GM21447 (cell line): ENCODE results near the gene TTC21A.

Experiments used
- ATAC-seq: cut with Tn5 transposase; IDR thresholded peaks from one replicate; pipeline ENCODE4 v1.9.1; 2021; ENCODE audit not compliant: unreplicated experiment

The TTC21A gene

GRCh38 chr3:39098473-39099000 lies 8.9 kb upstream of the TTC21A start:
- ATAC-seq, result no peak

DNA sequence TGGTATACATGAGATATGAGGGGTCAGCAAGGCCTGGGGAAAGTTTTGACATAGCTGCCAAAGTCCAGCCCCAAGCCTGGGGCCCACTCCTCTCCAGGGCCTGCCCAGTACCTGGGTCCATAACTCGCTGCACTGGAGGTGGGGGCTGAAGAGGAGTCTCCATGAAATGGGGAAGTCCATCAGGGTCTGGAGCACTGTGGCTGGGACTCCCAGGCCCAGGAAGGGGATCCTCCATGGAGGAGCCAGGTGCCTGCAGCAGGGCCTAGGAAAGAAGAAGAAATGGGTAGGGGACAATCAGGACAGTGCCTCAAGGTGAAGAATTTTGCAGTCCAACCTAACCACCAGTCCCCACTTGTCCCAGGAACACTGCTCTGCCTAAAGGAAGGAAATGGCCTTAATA lies 8.2 kb upstream of the TTC21A start:
- no peak for ATAC-seq

DNA sequence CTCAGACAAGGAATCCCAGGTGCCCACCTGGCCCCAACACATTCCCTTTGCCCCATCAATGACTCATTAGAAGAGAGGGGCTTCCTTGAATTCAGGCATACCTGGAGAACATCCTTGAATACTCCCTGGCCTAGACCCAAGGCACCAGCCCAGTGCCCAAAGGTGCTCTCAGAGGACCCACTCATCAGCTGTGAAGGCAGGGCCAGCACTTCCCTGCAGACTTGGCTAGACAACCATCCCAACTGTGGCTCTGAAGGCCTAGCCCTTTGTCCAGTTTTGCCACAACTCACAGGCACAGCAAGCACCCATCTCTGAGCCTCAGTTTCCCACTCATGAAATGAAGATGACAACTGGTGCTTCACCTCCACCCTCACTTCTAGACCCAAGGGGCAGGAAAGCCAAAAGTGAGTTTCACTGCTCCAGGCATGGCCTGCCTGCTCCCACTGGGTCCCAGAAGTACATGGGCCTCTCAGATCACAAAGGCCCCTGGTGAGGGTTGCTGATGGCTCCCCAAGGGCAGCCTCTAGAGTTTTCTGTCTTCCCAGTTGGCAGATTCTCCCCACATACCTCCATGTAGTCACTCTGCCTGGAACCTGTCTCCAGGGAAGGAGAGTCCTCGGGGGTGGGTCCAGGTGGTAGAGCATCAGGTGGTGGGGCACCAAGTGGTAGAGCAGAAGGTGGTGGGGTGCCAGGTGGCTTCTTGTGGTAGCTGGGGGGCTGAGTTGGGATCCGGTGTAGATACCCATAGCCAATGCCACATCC lies 7.6 kb upstream of the TTC21A start:
- no peak for ATAC-seq

- ATAC-seq, result no peak
Observed at GRCh38 chr3:39100500-39100886, 7.0 kb upstream of the TTC21A start.

DNA sequence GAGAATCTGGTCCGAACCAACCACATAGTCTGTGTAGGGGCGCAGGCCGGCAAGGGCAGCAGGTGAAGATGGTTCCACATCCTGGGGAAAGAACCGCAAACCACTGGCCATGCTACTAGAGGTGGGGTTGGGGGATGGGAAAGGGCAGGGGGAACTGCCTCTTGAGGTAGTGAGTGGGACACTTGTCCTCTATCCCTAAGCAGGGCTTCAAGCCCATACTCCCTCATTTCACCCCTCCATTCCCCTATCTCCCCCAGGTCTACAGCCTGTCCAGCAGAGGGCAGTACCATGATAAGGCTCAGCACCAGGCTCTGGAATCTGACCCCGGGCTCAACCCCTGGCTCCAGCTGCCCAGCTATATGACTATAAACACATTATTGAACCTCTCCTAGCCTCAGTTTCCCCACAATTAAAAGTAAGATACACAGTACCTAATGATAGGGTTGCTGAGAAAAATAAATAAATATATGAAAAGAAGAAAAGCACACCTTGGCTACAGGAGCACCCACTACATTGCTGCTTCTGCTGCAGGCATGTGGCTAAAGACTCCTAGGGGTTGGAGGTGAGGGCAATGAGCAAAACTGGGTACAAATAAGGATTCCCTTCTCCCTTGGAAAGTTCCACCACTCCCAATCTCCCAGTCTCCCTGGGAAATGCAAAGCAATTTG lies 6.3 kb upstream of the TTC21A start:
- ATAC-seq, result no peak

GRCh38 chr3:39102504-39103323 lies 4.8 kb upstream of the TTC21A start:
- ATAC-seq, result no peak

- ATAC-seq, result no peak
Observed at GRCh38 chr3:39103324-39103693, 4.2 kb upstream of the TTC21A start.

DNA sequence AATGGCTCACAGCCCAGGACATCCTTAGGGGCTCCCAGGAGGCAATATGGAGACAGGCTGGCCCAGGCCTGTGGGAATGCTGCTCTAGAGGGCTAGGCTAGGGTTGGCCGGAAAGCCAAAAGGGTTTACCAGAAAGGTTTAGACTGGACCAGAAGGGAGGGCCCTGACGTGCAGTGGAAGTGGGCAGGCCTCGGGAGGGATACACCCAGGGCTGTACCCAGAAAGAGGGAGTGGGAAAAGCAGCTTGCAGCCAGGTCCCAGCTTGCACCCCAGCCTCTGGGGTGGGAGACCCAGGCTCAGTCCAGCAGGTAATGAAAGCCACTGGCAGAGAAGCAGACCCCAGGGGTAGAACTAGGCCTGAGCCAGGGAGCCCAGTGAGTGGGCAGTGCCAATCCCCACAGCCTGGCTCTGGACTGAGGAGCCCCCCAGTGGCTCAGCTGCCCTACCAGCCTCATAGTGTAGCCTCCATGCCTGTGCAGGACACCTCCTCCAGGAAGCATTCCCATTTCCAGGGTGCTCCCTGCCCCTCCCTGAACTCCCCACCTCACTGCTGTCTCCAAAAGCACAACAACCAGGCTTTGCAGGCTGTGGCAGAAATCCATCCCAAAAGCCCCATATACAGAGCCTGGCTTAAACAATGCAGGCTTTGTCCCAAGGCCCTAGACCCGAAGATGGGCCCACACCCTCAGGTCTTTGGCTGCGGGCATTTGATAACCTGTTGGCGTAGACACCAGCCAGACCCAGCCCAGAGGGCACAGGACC lies 3.5 kb upstream of the TTC21A start:
- ATAC-seq, result no peak

- ATAC-seq, result no peak
Observed at GRCh38 chr3:39104961-39105686, 2.4 kb upstream of the TTC21A start.

GRCh38 chr3:39105687-39106063 lies 1.8 kb upstream of the TTC21A start:
- ATAC-seq, result no peak

DNA sequence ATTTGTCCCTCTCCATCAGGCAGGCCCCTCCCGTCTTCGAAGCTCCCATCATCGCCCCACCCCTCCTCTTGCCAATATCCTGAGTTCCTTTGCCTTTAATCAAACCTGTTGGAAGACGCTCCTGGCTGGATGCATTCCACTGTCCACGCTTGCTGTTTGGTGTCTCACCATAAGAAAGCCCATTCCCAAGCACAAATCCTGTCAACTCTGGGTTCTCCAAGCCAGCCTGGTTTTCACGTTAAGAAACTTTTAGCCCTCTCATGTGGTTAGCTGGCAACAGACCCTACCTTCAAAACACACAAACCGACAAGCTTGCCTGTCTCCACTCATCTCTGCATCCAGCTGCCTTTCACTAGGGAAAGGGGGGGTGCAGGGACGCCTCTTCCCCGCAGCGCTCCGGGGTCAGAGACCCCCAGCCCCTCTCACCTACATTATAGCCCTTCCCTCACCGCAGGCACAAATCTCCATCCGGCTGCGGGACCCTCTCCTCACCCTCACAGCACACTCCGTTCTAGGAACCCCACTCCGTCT lies 1.1 kb upstream of the TTC21A start:
- ATAC-seq, result no peak

DNA sequence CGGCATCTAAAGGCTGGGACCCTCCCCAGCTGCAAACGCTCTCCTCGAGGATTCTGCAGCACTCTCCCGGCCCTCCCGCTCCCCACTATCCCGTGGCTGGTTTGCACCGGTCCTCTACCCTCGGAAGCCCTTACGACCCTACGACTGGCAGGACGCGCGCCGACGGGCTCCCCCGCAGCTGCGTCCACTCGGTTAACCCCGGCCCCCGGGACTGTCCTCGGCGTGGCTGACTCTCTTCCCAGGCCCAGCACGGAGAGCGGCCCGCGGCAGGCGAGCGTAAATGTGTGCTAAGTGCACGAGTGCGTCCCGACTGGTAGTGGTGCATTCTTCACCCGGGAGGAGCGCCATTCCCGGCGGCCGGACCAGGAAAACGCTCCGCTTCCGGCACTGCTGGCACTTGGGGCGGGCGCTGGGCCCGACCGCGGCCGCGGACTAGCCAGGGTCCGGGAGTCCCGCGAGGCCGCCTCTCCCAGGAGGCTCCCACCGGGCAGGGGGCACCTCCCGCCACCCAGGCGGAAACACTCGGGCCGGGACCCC lies 561 bp upstream of the TTC21A start:
- peak; percentile 1 for ATAC-seq

DNA sequence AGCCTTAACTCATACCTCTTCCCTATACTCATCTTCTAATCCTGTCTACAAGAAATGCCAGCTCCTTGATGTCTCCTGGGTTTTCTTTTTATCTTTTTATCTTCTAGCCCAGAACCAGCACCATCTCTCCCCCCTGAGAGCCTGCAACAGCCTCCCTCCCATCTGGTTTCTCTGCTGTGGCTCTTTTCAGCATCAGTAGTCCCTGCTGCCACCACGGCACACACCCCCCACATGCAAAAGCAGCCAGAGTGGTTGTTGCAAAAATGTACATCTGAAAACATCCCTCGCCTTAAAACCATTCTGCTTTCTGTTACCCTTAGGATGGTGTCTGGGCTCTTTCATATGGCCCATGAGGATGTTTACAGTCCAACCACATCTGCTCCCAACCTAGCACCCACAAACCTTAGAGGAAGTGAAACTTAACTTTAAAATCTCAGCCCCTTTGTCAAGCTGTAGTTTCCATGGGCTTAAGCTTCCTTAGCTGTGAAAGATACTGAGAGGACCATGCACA lies 775 bp downstream of the TTC21A start:
- peak; percentile 81 for ATAC-seq

DNA sequence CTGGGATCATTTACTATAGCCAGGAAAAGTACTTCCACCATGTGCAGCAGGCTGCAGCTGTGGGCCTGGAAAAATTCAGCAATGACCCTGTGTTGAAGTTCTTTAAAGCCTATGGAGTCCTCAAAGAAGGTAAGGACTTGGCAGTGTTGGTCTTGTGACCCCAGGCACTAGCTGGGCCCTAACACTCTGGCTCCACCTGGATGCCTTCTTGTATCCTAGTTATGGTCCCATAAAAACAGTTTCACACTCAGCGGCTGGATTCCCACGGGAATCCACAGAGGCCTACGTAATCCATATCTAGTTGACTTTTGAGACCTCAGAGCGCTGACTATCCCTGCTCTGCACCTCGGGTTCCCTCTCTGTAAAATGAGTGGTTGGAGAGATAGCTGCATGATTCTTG lies 1.6 kb downstream of the TTC21A start:
- ATAC-seq, result no peak

DNA sequence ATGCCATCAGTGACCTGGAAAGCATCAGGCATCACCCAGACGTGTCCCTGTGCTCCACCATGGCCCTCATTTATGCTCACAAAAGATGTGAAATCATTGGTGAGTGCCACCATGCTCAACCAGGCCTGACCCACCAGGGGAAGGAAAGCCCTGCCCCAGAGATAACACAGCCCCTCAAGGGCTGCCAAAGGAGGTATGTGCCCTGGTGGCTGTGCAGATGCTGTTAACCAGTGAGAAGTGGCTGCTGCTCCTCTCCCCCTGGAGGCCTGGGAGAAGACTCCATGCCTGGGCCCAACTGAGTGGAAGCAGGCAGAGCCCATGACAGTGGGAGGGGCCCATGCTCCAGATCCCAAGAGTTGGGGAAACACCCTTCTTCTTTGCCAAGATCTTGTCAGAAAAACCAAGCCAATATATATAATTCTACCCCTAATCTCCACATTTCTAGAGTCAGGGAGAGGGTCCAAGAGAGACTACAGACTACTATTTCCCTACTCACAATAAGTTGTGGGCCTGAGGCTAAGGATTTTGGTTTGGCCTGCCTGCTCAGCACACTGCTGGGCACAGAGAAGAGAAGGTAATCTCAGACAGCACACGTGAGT lies 2.7 kb downstream of the TTC21A start:
- ATAC-seq, result no peak

DNA sequence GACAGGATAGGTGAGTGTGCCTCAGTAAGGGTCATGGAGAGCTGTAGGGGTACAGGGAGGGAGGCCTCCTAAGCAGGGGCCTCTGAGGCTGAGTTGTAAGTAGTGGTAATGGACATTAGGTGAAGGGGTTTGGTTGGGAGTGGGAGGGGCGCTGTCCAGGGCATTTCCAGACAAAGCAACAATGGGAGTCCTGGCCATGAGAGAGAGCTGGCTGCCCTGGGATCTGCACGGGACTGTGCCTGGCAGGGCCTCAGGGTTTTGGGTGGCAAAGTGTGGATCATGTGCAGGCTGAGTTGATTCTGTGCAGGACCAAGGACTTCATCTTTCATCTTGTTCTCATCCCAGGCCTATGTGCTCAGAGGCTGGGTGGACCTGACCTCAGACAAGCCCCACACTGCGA lies 4.6 kb downstream of the TTC21A start:
- ATAC-seq, result no peak

- no peak for ATAC-seq
Observed at GRCh38 chr3:39112535-39112934, 5.1 kb downstream of the TTC21A start.

- no peak for ATAC-seq
Observed at GRCh38 chr3:39113291-39113690, 5.8 kb downstream of the TTC21A start.

DNA sequence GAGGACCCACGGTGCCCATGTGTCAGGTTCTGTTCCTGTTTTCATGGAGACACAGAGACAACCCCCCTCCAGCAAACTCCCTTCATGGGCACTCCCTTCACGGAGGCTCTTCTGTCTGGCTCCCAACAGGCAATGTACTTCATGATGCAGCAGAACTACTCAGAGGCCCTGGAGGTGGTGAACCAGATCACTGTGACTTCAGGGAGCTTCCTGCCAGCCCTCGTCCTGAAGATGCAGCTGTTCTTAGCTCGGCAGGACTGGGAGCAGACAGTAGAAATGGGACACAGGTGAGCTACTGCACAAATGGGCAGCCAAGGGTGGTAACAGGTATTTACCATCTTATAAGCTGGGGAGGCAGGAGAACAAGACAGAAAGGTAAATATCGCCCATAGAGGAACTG lies 7.0 kb downstream of the TTC21A start:
- ATAC-seq, result no peak
